PC-9 (cell line): ENCODE measurements around the gene ACOXL.

Experiments used
- EZH2 ChIP-seq: fragments of 200-600 bp; sonication (generic); IDR thresholded peaks from 2 replicates; pipeline ENCODE4 v1.8.0; 2017; ENCODE audit warnings: antibody characterized with exemption, low read depth
- TF ChIP-seq, protein P1 (sequence below): fragments of 200-600 bp; sonication (generic); conservative IDR thresholded peaks from 2 replicates; pipeline ENCODE4 v1.6.1; 2017; ENCODE audit warnings: mixed run types, antibody characterized with exemption, mild to moderate bottlenecking, moderate library complexity

DNA sequence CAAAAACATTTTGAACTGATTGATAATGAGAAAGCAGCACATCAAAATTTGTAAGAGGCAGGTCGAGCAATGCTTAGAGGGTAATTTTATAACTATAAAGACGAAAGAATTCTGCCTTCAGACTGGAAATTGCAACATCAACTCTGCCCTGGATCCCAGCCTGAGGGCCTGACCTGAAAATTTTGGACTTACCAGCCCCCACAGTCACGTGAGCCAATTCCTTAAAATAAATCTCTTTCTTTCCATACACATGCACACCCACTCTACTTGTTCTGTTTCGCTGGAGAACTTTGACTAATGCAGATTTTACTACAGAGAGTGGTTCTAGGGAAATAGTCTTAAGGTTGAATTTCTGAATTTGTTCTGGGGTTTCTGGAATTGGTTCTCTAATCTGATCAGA is 14.6 kb upstream of the ACOXL start:
- TF ChIP-seq, protein P1, sequence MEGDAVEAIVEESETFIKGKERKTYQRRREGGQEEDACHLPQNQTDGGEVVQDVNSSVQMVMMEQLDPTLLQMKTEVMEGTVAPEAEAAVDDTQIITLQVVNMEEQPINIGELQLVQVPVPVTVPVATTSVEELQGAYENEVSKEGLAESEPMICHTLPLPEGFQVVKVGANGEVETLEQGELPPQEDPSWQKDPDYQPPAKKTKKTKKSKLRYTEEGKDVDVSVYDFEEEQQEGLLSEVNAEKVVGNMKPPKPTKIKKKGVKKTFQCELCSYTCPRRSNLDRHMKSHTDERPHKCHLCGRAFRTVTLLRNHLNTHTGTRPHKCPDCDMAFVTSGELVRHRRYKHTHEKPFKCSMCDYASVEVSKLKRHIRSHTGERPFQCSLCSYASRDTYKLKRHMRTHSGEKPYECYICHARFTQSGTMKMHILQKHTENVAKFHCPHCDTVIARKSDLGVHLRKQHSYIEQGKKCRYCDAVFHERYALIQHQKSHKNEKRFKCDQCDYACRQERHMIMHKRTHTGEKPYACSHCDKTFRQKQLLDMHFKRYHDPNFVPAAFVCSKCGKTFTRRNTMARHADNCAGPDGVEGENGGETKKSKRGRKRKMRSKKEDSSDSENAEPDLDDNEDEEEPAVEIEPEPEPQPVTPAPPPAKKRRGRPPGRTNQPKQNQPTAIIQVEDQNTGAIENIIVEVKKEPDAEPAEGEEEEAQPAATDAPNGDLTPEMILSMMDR, result no peak
- TF ChIP-seq EZH2, result no peak
